Stimulated activated CD4-positive, alpha-beta T cell treated with anti-CD3 and anti-CD28 coated beads, Interleukin-4, amount 100 ng/mL, for 24 hours (primary cell): ENCODE results near the gene KISS1R.
"Not testable (repeated sequence)": the region's sequence is repeated elsewhere in the genome, so short reads cannot be mapped to it uniquely, and the experiment has no call there.

Experiments used
- DNase-seq: peaks from one replicate; pipeline ENCODE4 v3.0.0-alpha.2; 2020

The KISS1R gene

GRCh38 chr19:917323-918151 is at the start of gene KISS1R:
TSS of gene KISS1R (plus strand) at chr19:917333. CDS start at chr19:917503, 170 bp downstream.
- peak; percentile 41 for DNase-seq

GRCh38 chr19:867855-868457 is 49.2 kb upstream of the KISS1R start:
- no peak for DNase-seq

GRCh38 chr19:868458-869244 is 48.5 kb upstream of the KISS1R start:
- DNase-seq = no peak

- no peak for DNase-seq
These were observed 47.6 kb upstream of the KISS1R start for GRCh38 chr19:869245-870177.

GRCh38 chr19:870314-870713 is 46.8 kb upstream of the KISS1R start:
- no peak for DNase-seq

GRCh38 chr19:870963-871401 is 46.2 kb upstream of the KISS1R start:
- DNase-seq = no peak

GRCh38 chr19:871446-872265 is 45.5 kb upstream of the KISS1R start:
- no peak for DNase-seq

DNA sequence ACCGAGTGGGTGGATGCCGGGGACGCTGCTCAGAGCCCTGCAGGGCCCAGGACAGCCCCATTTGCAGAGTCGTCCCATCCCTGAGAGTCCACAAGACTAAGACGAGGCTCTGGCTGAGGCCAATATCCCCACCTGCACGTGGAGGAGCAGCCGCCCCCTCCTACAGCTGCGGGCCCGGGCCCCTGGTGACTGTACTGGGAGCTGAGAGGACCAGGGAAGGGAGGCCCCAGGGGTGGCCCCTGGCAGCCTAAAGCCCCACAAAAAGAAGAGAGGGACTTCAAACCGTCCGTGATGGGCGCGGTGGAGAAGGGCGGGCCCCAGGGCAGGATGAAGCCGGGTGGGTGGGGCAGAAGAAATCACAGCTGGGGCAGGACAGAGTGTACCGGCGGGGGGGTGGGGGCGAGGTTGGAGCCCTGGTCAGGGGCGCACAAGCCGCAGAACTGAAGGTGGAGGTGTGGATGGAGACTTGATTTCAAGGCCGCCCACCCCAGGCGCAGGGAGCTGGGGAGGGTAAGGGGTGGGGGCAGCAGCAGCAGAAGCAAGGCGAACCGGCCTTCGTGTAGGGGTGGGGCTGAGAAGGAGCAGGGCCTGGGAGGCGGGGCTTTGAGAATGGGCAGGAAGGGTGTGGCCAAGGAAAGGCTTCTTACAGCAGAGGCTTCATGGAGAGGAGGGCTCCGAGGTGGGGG is 44.7 kb upstream of the KISS1R start:
- peak; percentile 81 for DNase-seq

DNA sequence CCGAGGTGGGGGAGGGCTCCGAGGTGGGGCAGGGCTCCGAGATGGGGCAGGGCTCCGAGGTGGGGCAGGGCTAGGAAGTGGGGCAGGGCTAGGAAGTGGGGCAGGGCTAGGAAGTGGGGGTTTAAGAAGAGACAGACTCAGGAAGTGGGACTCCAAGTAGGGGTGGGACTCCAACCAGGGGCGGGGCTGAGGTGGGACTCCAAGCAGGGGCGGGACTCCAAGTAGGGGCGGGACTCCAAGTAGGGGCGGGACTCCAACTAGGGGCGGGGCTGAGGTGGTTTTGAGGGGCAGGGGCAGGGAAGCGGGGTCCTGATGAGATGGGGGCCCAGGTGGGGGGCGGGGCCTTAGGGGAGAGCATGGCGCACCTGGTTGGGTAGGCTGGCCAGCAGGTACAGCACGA is 44.0 kb upstream of the KISS1R start:
- DNase-seq = peak; percentile 61

GRCh38 chr19:873561-874041 is 43.5 kb upstream of the KISS1R start:
- no peak for DNase-seq

DNA sequence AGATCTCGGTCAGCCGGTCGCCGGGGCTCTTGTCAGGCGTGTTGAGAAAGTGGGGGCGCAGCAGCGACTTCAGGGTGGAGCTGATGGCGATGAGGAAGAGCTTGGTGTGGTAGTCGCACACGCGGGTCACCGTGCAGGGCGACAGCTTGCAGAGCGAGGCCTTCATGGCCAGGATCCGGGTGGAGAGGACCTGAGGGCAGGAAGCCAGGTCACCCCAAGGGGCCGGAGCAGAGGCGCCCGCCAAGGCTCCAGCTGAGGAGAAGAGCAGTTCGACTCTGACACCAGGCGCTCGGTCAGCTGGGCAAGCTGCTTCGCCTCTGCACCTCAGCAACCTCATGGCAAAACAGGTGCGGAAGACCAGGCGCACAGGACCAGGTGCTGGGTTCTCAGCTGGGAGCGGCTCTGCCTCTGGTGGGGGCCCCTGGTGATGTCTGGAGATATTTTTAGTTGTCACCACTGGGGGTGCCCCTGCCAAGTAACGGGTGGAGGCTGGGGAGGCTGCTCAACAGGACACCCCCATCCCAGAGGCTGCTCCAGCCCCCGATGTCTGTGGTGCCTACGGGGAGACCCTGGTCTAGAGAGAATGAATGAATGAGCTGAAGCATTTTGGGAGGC is 41.8 kb upstream of the KISS1R start:
- no peak for DNase-seq

DNA sequence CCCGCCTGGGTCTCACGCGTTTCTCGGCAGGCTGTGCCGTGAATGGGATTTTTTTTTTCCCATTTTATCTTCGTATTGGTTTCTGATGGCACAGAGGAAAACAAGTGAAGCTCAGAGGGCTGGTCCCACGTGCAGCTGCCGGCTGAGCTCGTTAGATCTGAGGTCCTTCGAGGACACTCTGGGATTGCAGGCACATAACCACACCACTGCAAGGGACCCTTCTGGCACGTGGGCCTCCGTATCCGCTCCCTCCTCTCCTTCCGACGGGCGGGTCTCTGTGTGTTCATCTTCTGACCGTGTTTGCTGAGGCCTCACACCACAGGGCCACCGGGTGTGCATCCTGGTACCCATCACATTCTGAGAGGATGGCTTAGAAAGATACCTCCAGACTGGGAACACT is 41.0 kb upstream of the KISS1R start:
- no peak for DNase-seq

DNA sequence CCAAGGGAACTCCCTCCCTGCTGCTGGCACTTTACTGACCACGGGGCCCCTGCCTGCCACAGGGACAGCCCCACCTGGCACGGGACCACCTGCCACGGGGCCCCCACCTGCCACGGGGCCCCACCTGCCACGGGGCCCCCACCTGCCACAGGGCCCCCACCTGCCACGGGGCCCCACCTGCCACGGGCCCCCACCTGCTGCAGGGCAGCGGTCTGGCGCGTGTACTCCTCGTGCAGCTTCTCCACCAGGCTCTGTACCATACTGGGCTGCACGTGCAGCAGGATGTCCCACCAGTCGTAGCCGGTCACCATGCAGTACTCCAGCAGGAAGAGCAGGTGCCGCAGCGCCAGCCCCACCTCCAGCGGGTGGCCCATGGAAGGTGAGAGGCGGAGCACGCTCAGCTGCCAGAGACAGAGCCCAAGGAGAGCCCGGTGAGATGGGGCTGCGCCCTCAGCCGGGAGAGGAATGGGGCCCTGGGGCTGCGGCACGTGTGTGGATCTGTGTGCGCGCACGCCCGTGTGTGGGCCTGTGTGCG is 40.3 kb upstream of the KISS1R start:
- no peak for DNase-seq

DNA sequence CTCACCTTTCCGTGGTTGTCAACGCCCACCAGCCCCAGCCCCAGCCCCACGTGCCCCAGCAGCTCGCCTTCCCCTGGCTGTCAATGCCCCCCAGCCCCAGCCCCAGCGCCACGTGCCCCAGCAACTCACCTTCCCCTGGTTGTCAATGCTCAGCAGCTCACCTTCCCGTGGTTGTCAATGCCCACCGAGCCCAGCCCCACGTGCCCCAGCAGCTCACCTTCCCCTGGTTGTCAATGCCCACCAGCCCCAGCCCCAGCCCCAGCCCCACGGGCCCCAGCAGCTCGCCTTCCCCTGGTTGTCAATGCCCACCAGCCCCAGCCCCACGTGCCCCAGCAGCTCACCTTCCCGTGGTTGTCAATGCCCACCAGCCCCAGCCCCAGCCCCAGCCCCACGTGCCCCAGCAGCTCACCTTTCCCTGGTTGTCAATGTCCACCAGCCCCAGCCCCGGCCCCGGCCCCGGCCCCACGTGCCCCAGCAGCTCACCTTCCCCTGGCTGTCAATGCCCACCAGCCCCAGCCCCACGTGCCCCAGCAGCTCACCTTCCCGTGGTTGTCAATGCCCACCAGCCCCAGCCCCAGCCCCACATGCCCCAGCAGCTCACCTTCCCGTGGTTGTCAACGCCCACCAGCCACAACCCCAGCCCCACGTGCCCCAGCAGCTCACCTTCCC is 39.0 kb upstream of the KISS1R start:
- not testable (repeated sequence) for DNase-seq

DNA sequence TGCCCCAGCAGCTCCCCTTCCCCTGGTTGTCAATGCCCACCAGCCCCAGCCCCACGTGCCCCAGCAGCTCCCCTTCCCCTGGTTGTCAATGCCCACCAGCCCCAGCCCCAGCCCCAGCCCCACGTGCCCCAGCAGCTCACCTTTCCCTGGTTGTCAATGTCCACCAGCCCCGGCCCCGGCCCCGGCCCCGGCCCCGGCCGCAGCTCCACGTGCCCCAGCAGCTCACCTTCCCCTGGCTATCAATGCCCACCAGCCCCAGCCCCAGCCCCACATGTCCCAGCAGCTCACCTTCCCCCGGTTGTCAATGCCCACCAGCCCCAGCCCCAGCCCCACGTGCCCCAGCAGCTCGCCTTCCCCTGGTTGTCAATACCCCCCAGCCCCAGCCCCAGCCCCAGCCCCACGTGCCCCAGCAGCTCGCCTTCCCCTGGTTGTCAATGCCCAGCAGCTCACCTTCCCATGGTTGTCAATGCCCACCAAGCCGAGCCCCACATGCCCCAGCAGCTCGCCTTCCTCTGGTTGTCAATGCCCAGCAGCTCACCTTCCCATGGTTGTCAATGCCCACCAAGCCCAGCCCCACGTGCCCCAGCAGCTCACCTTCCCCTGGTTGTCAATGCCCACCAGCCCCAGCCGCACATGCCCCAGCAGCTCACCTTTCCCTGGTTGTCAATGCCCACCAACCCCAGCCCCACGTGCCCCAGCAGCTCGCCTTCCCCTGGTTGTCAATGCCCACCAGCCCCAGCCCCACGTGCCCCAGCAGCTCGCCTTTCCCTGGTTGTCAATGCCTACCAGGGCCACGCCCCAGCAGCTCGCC is 38.2 kb upstream of the KISS1R start:
- not testable (repeated sequence) for DNase-seq

GRCh38 chr19:879711-880438 is 37.3 kb upstream of the KISS1R start:
- no peak for DNase-seq

DNA sequence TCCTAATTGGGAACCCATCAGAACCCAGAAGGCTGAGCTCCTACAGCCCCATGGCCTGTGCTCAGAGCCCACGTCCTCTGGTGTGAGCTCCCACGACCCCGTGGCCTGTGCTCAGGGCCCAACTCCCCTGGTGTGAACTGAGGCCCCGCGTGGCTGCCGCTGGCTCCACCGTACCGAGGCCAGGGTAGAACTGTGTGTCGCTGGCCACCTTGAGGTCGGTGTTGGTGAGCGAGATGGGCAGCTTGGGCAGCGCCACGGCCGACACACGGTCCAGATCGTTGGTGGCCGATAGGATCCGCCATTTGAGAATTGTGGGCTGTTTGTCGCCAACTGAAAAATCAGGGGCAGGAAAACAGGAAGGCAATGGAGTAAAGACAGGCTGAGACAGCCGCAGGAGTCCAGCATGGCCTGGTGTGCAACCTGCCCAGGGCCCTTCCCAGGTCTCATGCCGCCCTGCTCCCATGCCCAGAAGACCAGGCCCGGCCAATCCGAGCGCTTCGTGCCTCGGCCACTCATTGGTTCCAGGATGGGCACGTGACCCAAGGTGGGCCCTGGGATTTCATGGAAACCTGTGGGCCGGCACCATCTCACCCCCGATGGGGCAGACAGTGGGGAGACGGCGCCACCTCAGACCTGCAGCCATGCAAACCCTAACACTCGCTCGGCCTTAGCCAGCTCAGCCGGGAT is 35.6 kb upstream of the KISS1R start:
- DNase-seq = no peak
